ENCODE data around the gene TRAK1. TPM values are rescaled to one million over a fixed set of nuclear protein-coding genes. Genes with fewer than 3 reads are reported as not detected.

The TRAK1 gene
- total and polyA plus RNA-seq, 10 of the 15 experiments (the other 5 are each of a cell fraction or from before 2014, with no cell fraction given) = 6.6 to 46.2 (median 23.7) TPM

DNA sequence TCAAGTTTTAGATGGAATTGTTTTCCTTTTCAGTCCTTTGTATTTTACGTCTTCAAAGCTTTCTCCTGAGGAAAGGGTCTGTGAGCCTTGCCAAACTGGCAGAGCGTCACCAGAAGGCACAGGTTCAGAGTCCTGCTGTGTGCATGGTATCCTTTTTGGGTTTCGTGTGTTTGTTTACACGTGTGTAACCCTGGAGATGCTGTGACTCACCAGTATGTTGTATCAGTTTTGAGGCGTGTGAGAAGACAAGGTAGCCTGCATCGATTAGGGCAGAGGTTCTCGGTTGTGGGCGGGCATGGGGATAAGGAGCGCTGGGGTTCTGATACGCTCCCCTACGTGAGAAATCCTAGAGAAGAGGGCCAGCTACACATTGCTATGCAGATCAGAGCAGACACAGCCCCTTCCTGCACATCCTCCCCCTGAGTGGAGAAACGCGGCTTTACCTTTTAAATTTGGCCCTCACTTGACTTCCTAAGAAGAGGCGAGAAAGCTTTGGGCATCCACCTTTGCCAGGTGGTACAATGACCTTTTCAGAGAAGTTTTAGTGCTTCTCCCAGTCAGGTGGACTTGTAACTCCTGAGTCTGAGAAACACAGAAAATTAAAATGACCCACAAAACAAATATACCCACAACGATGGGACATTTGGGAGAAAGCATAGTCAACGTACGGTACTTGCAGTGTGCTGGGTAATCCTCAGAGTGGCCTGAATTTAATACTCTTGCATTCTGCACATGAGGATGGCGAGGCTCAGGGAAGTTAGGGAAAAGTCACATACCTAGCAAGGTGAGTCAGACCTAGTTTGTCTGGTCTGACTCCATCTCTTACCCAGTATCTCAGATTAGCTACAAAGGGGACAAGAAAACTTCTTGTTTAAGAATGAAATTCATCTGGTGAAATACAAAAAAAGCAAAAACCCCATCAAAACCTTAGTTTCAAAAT is 38.1 kb downstream of the TRAK1 start:
- no peak for DNase-seq (ENCODE audit: low read depth, low spot score)
- ChIA-PET POLR2A (no interaction called here), RAD21 (ENCODE audit: unreplicated experiment) (interaction anchor here (1.9 kb wide), 1 partner anchor 9 kb away, joined by 5 read pairs; no protein-coding TSS in a partner anchor), CTCF (interaction anchor here (0.5 to 6.6 kb wide), 7 partner anchors 10 to 210 kb away, joined by 3 to 45 read pairs (median 4); no protein-coding TSS in a partner anchor), SMC1A (ENCODE audit: uncharacterized antibody, unreplicated experiment) (interaction anchor here (0.8 to 6.6 kb wide), 4 partner anchors 15 to 76 kb away, joined by 3 to 26 read pairs (median 4); no protein-coding TSS in a partner anchor)
- H4K20me1 ChIP-seq (ENCODE audit: control insufficient read depth, insufficient read depth) = no peaks in the 10 kb centered on the region
- no peak for FAIRE-seq
- H3K4me2 ChIP-seq (ENCODE audit: control insufficient read depth, insufficient read depth) = no peak overlapping the region
- in situ Hi-C loops (cut with MboI) = no loop called here
- H3K27ac ChIP-seq (ENCODE audit: control insufficient read depth, insufficient read depth) = no peak overlapping the region
- intact Hi-C loops (cut with micrococcal nuclease; ENCODE audit: unreplicated experiment) = no loop called here
- no peaks in the 10 kb centered on the region for H3K27me3 ChIP-seq (replicated peaks in 1 of 2; ENCODE audit: control insufficient read depth in 2 of 2, insufficient read depth in 2 of 2, low read length in 1 of 2)
- no peak for TF ChIP-seq BACH1 (IDR thresholded peaks at IDR 0.05; ENCODE audit: borderline replicate concordance)
- no peak for TF ChIP-seq FOS (IDR thresholded peaks at IDR 0.05; ENCODE audit: borderline replicate concordance, extremely low read depth, insufficient read length)
- TF ChIP-seq POLR2AphosphoS5 (IDR thresholded peaks at IDR 0.05; ENCODE audit: low read length) = no peak
- TF ChIP-seq TCF12 (IDR thresholded peaks at IDR 0.05; ENCODE audit: low read depth, low read length) = no peak
- no peak for TF ChIP-seq E4F1 (IDR thresholded peaks at IDR 0.05; ENCODE audit: borderline replicate concordance, partially characterized antibody)
- no peak for TF ChIP-seq SUZ12 (IDR thresholded peaks at IDR 0.05; ENCODE audit: unreplicated experiment)
- no peak for TF ChIP-seq ZNF274 (IDR thresholded peaks at IDR 0.05; ENCODE audit: insufficient read depth, insufficient read length)
- no peak for TF ChIP-seq TCF3 (IDR thresholded peaks at IDR 0.05; ENCODE audit: borderline replicate concordance, insufficient read depth, low read depth, low read length)
- no peak for TF ChIP-seq ZBTB11 (CRISPR knock-in tag; IDR thresholded peaks at IDR 0.05)
- no peak for TF ChIP-seq MLLT1 (IDR thresholded peaks at IDR 0.05)
- TF ChIP-seq, protein P1, sequence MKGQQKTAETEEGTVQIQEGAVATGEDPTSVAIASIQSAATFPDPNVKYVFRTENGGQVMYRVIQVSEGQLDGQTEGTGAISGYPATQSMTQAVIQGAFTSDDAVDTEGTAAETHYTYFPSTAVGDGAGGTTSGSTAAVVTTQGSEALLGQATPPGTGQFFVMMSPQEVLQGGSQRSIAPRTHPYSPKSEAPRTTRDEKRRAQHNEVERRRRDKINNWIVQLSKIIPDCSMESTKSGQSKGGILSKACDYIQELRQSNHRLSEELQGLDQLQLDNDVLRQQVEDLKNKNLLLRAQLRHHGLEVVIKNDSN (IDR thresholded peaks at IDR 0.05; ENCODE audit: borderline replicate concordance, extremely low read length, insufficient read depth, low read depth, low read length) = no peak
- no peak overlapping the region for H2AFZ ChIP-seq (ENCODE audit: control insufficient read depth, low read depth, low read length)
- peaks cover 10% of the 10 kb centered on the region for H3K4me1 ChIP-seq (ENCODE audit: control insufficient read depth, insufficient read depth, low read length)
- no peak overlapping the region for H3K9ac ChIP-seq (ENCODE audit: control insufficient read depth, insufficient read depth, low read length)
- H3K36me3 ChIP-seq (ENCODE audit: control insufficient read depth in 2 of 2, insufficient read depth in 2 of 2, low read length in 1 of 2) = peaks cover 7% of the 10 kb centered on the region in 2 experiments; a peak in 3 of 4 replicates
- no peaks in the 10 kb centered on the region for H3K9me3 ChIP-seq (replicated peaks; ENCODE audit: control insufficient read depth, insufficient read depth, low read length)
- WGBS (ENCODE audit: insufficient coverage, insufficient replicate concordance, low lambda C conversion rate, missing lambda C conversion rate) = 87% methylated on average over 18 of the region's 18 CpGs
- H3K79me2 ChIP-seq (ENCODE audit: control insufficient read depth, insufficient read depth, low read length) = peaks cover 10% of the 10 kb centered on the region
- BruUV-seq (replicated peaks) = no TSS peak
- no peak overlapping the region for H3K4me3 ChIP-seq
- ATAC-seq = no peak

Data from GM12878 (cell line).